ENCODE results near the gene FIBP.

The FIBP gene

DNA sequence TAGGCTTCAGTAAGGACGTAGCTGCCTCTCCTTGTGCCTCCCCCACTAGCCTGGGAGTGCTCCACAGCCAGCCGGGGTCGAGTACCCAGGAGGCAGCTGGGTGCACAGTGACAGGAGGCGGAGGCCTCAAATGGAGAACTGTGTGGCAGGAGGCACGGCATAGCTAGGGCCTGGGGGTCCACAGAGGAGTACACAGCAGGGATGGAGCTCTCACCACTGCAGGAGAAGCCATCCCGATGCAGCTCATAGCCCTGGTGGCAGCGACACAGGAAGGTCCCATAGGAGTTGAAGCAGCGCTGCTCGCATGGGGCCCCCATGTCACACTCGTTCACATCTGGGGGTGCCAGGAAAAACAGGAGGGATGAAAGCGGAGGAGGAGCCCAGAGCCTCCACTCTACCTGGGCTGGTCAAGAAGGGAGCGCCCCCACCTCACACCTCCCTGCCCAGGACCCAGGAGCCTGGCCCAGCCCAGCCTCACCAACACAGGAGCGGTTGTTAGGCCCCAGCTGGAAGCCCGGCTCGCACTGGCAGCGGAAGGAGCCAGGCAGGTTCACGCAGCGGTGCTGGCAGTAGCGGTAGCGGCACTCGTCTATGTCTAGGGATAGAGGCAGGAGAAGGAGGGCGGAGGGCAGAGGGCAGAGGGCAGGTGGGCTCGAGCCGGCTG, 18.5 kb downstream of the FIBP start:
- no peak for DNase-seq

- no peak for DNase-seq
These were observed 19.4 kb downstream of the FIBP start for GRCh38 chr11:65868907-65869306.

GRCh38 chr11:65868076-65868667, 20.1 kb downstream of the FIBP start:
- DNase-seq = peak; percentile 36

DNA sequence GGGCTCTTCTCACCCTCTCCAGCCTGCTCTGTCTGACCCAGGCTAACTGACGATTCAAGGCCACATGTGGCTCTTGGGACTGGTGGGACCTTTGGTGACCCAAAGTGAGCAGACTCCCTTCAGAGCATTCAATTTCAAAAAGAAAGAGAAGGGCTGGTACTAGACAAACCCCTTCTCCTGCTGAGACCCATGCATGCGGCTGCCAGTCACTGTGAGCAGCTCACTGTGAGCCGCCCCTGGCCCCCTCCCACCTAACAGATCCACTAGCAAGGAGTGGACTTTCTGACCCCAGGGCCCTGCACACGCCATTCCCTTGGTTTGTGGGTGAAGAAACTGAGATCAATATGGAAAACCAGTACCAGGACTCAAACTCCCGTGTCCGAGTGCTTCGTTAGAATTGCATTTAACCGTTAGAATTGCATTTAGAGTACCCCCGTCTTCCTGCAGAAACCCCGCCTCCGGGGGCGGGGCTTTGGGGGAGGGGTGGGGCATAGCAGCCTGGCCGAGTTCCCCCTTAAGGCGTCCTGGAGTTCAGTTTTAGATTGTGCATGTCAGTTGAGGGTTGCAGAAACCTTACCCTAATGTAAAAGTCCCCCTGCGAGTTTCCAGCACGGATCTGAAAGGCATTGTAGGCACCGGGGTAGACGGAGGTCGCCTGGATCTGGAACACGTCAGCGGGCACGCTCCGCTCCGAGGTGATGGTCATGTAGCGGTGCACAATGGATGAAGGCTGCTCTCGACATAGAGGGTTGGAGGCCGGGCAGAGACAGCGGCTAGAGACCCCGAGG, 20.8 kb downstream of the FIBP start:
- DNase-seq = peak; percentile 61

GRCh38 chr11:65866509-65867283, 21.6 kb downstream of the FIBP start:
- DNase-seq = peak; percentile 30

GRCh38 chr11:65865550-65866172, 22.6 kb downstream of the FIBP start:
- peak; percentile 29 for DNase-seq

- DNase-seq = peak; percentile 32
These were observed 23.4 kb downstream of the FIBP start for GRCh38 chr11:65864706-65865471.

GRCh38 chr11:65863889-65864705, 24.2 kb downstream of the FIBP start:
- peak; percentile 37 for DNase-seq

- peak; percentile 39 for DNase-seq
These were observed 25.1 kb downstream of the FIBP start for GRCh38 chr11:65862941-65863888.

DNA sequence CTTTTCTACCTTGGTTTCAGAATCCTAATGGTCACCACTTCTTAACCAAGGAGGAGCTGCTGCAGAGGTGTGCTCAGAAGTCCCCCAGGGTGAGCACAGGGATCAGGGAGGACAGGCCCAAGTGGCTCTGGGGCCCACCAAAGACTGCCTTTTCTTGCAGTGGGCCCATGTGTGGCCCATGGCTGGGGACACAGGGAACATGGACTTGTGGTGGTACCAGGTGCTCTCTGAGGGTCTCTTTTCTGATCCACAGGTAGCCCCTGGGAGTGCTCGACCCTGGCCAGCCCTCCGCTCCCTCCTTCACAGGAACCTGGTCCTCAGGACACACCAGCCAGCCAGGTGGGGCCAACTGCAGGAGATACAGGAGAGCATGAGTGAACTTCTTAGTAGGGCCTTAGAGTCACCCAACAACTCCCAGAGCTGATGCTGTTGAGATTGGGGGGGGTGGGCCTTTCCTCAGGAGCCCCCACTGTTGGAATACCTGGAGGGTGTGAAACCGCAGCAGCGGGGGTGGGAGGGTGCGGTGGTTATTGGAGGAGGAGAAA, 26.0 kb downstream of the FIBP start:
- peak; percentile 25 for DNase-seq

GRCh38 chr11:65861533-65862183, 26.6 kb downstream of the FIBP start:
- DNase-seq = peak; percentile 35

- peak; percentile 29 for DNase-seq
These were observed 27.1 kb downstream of the FIBP start for GRCh38 chr11:65861165-65861505.

DNA sequence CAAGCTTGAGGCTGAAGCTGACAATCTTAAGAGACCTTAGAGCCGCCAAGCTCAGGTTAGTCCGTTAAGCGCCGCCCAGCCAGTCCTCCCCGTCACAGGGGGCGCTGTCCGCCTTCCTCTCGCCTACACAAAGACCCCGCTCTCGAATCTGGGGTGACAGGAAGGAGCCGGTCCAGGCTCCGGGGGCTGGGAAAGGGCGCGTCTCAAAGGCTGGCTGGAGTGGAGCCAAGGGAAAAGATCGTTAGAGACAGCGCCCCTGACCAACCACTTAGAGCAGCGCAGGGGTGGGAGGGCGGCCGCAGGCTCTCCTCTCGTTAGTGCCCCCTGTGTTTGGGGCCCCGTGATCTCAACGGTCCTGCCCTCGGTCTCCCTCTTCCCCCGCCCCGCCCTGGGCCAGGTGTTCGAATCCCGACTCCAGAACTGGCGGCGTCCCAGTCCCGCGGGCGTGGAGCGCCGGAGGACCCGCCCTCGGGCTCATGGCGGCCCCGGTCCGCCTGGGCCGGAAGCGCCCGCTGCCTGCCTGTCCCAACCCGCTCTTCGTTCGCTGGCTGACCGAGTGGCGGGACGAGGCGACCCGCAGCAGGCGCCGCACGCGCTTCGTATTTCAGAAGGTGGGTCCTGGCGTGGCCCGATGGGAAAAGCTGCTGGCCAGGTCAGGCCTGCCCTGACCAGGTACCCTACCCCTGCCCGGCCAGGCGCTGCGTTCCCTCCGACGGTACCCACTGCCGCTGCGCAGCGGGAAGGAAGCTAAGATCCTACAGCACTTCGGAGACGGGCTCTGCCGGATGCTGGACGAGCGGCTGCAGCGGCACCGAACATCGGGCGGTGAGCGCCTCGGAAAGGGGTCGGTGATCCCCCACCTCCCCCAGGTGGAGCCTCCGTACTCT, 27.8 kb downstream of the FIBP start, which contains the start of gene MUS81:
TSS of gene MUS81 (plus strand) at position 156 of the 887 bp plus-strand sequence. CDS start at position 477, 321 bp downstream.
- DNase-seq = peak; percentile 98

- no peak for DNase-seq
These were observed 28.4 kb downstream of the FIBP start for GRCh38 chr11:65859812-65860277.

- DNase-seq = peak; percentile 99
These were observed 29.0 kb downstream of the FIBP start for GRCh38 chr11:65859095-65859811.

GRCh38 chr11:65858681-65859087, 29.6 kb downstream of the FIBP start:
- no peak for DNase-seq

Data from left hindlimb (tissue), 1 donor.